Tibial nerve (tissue), 4 donors: ENCODE data around the gene ECE1. TPM values are rescaled to one million over a fixed set of nuclear protein-coding genes. Genes with fewer than 3 reads are reported as not detected.

Experiments used
- DNase-seq, 2 donors: peaks; one replicate each; pipeline ENCODE4 v3.0.0-alpha.2; 2019; ENCODE audit warnings: low spot score in 2 of 2
- H3K27ac ChIP-seq, 4 donors: fragments of 200-600 bp; sonication (generic) in 3 of 4; one replicate each; pipeline ENCODE4 v1.5.1; 2017 to 2019; ENCODE audit warnings: mild to moderate bottlenecking in 1 of 4
- H3K27me3 ChIP-seq, 2 donors: fragments of 200-600 bp; sonication (generic) in 1 of 2; one replicate each; pipeline versions ENCODE4 v1.5.1 to v1.6.0; 2017 to 2019
- H3K36me3 ChIP-seq, 3 donors: fragments of 200-600 bp; sonication (generic); one replicate each; pipeline ENCODE4 v1.5.1; 2018 to 2019
- H3K4me1 ChIP-seq, 4 donors: fragments of 200-600 bp; sonication (generic) in 3 of 4; one replicate each; pipeline ENCODE4 v1.5.1; 2017 to 2019
- H3K4me3 ChIP-seq, 4 donors: fragments of 200-600 bp; sonication (generic) in 3 of 4; one replicate each; pipeline ENCODE4 v1.5.1; 2017 to 2019; ENCODE audit warnings: mild to moderate bottlenecking in 1 of 4, moderate library complexity in 1 of 4
- H3K9me3 ChIP-seq, 4 donors: fragments of 200-600 bp; sonication (generic) in 3 of 4; one replicate each; pipeline ENCODE4 v1.5.1; 2017 to 2019
- CTCF ChIP-seq, 5 experiments: fragments of 200-600 bp in 3 of 5; fragments of 450-650 bp in 2 of 5; sonication (generic) in 3 of 5; IDR thresholded peaks; one replicate each; pipeline ENCODE4 v1.5.1; 2016 to 2019; ENCODE audit warnings: antibody characterized with exemption in 5 of 5, mild to moderate bottlenecking in 3 of 5, moderate library complexity in 2 of 5
- EP300 ChIP-seq, 2 donors: sonication (generic); formaldehyde crosslinking; IDR thresholded peaks; one replicate each; pipeline ENCODE4 v1.6.1; 2017; ENCODE audit warnings: antibody characterized with exemption in 2 of 2, mild to moderate bottlenecking in 1 of 2
- POLR2A ChIP-seq, 2 donors: fragments of 450-650 bp; IDR thresholded peaks; one replicate each; pipeline ENCODE4 v1.6.1; 2017; ENCODE audit warnings: antibody characterized with exemption in 2 of 2, mild to moderate bottlenecking in 2 of 2, moderate library complexity in 2 of 2
- WGBS, 2 donors: methylation state at CpG; one replicate each; pipeline ENCODE4 v1.1.5; 2018; 5-methylcytosine and 5-hydroxymethylcytosine counted together
- total RNA-seq, 4 donors: library from RNA; depleted of rRNA; stranded (reverse); fragments of >200 nt; gene quantifications; one replicate each; pipeline ENCODE4 v1.1.0, GENCODE V29; 2016

Gene ECE1
- total RNA-seq, 4 donors from 2014 or later: 84.1 to 128 (median 110) TPM

- 79 to 87% methylated on average over 7 to 10 of the region's 10 CpGs for WGBS, 2 donors
- no peak for TF ChIP-seq POLR2A (IDR thresholded peaks at IDR 0.05)
- no peak for TF ChIP-seq EP300 (IDR thresholded peaks at IDR 0.05)
- no peak for TF ChIP-seq CTCF (IDR thresholded peaks at IDR 0.05)
- Histone ChIP-seq H3K36me3 (peaks cover 0 to 99% (median 39%) of the 10 kb centered on the region in 3 donors), H3K4me3 (no peak overlapping the region), H3K9me3 (no peaks in the 10 kb centered on the region), H3K27ac (no peak overlapping the region), H3K4me1 (peaks cover 0 to 3% (median 0%) of the 10 kb centered on the region in 4 donors), H3K27me3 (no peaks in the 10 kb centered on the region)
- DNase-seq: no peak
These were observed 51.0 kb downstream of the ECE1 start for GRCh38 chr1:21239221-21239620.

- H3K9me3 ChIP-seq: no peaks in the 10 kb centered on the region
- H3K4me3 ChIP-seq: no peak overlapping the region
- H3K4me1 ChIP-seq: peaks cover 0 to 3% (median 0%) of the 10 kb centered on the region in 4 donors
- 58 to 70% methylated on average over 17 of the region's 17 CpGs for WGBS, 2 donors
- no peak overlapping the region for H3K27ac ChIP-seq
- no peaks in the 10 kb centered on the region for H3K27me3 ChIP-seq
- no peak for TF ChIP-seq POLR2A (IDR thresholded peaks at IDR 0.05)
- DNase-seq: no peak
- peaks cover 0 to 99% (median 30%) of the 10 kb centered on the region in 3 donors for H3K36me3 ChIP-seq
These were observed 52.0 kb downstream of the ECE1 start for GRCh38 chr1:21238141-21238800.

GRCh38 chr1:21237446-21238088 lies 52.7 kb downstream of the ECE1 start:
- Histone ChIP-seq H3K9me3 (no peaks in the 10 kb centered on the region), H3K27me3 (no peaks in the 10 kb centered on the region), H3K27ac (no peak overlapping the region), H3K36me3 (peaks cover 0 to 99% (median 30%) of the 10 kb centered on the region in 3 donors), H3K4me1 (peaks cover 0 to 3% (median 0%) of the 10 kb centered on the region in 4 donors), H3K4me3 (no peak overlapping the region)
- WGBS, 2 donors: 71 to 84% methylated on average over 11 to 12 of the region's 12 CpGs
- no peak for DNase-seq
- TF ChIP-seq EP300 (IDR thresholded peaks at IDR 0.05): no peak
- TF ChIP-seq CTCF (IDR thresholded peaks at IDR 0.05): no peak
- no peak for TF ChIP-seq POLR2A (IDR thresholded peaks at IDR 0.05)

DNA sequence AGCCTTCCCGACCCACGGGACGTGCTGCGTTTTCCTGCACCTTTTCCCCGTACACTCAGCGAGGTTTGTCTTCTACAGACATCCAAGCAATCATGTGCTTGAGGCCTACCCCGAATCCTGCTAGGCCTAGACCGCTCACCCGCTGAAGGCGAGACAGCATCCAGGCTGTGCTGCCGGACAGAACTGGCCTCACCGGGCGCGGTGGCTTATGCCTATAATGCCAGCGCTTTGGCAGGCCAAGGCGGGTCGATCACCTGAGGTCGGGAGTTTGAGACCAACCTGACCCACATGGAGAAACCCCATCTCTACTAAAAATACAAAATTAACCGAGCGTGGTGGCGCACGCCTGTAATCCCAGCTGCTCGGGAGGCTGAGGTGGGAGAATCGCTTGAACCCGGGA lies 54.1 kb downstream of the ECE1 start:
- no peak for DNase-seq
- TF ChIP-seq EP300 (IDR thresholded peaks at IDR 0.05) (no peak), CTCF (IDR thresholded peaks at IDR 0.05) (no peak), POLR2A (IDR thresholded peaks at IDR 0.05) (no peak)
- Histone ChIP-seq H3K27me3 (no peaks in the 10 kb centered on the region), H3K9me3 (no peaks in the 10 kb centered on the region), H3K27ac (no peak overlapping the region), H3K4me1 (peaks cover 0 to 3% (median 0%) of the 10 kb centered on the region in 4 donors), H3K4me3 (no peak overlapping the region), H3K36me3 (peaks cover 0 to 99% (median 22%) of the 10 kb centered on the region in 3 donors)
- WGBS, 2 donors: 95 to 98% methylated on average over 25 of the region's 25 CpGs

DNA sequence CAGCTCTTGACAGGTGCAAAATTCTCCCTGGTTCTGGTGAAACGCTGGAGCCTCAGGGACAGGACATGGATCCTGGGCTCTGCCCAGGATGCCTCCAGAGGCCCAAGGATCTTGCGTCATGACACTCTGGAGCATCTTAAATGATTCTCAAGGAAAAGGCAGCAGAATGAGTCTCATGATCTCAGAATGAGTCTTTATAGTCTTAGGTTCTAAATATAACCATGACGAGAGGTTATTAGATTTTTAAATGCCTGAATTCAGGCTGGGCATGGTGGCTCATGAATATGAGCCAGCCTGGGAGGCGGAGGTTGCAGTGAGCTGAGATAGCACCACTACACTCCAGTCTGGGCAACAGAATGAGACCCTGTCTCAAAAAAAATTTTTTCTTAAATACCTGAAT lies 55.5 kb downstream of the ECE1 start:
- Histone ChIP-seq H3K36me3 (peaks cover 0 to 99% (median 13%) of the 10 kb centered on the region in 3 donors), H3K27ac (no peak overlapping the region), H3K9me3 (no peaks in the 10 kb centered on the region), H3K4me3 (no peak overlapping the region), H3K27me3 (no peaks in the 10 kb centered on the region), H3K4me1 (peaks cover 0 to 3% (median 0%) of the 10 kb centered on the region in 4 donors)
- no peak for DNase-seq
- 74 to 79% methylated on average over 4 of the region's 4 CpGs for whole genome bisulfite sequencing, 2 donors
- TF ChIP-seq CTCF (IDR thresholded peaks at IDR 0.05): no peak
- no peak for TF ChIP-seq EP300 (IDR thresholded peaks at IDR 0.05)
- no peak for TF ChIP-seq POLR2A (IDR thresholded peaks at IDR 0.05)
